Smooth muscle cell of the brain vasculature (primary cell): ENCODE measurements around the gene PRC1.
"Not testable (repeated sequence)": the region's sequence is repeated elsewhere in the genome, so short reads cannot be mapped to it uniquely, and the experiment has no call there.

Experiments
- DNase-seq: peaks from one replicate; pipeline ENCODE4 v3.0.0-alpha.2; 2012; ENCODE audit warnings: low read depth, low spot score

PRC1 gene

GRCh38 chr15:90994417-90995311 lies at the start of gene PRC1:
TSS of gene PRC1 (minus strand) at chr15:90994535. CDS start at chr15:90994417, 118 bp downstream.
- DNase-seq = peak; percentile 85

GRCh38 chr15:91043202-91043874 lies 49.0 kb upstream of the PRC1 start:
- no peak for DNase-seq

DNA sequence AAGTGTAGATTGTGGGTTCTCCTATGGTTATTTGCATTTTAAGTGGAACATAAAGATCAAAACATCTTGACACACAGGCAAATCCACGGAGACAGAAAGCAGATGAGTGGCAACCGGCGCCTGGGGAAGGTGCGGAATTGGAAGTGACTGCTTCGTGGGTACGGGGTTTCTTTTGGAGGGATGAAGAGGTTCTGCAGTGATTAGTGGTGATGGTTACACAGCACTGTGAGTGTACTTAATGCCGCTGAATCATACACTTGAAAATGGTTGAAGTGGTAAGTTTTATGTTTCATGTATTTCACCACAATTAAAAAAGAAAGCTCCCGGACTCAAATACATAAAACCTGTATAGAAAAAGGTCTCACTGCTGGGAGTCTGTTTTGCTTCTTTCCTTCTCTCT lies 46.5 kb upstream of the PRC1 start:
- DNase-seq = no peak

DNA sequence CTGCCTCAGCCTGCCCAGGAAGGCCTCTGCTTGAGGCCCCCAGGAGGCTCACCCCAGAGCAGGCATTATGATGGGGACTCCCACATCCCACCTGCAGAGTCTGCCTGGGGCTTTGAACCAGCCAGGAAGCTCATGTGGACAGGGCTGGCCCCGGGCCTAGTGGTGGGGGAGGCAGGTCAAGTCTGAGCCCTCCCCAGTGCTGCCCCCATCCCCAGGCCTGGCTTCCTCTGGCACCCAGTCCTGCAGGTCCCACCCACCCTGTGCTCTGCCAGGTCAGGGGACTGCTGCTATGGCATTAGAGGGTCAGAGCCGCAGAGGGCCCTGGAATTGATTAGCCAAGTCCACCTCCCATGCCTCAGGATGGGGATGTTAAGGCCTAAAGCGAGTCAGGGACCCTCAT lies 45.7 kb upstream of the PRC1 start:
- DNase-seq = no peak

GRCh38 chr15:91032919-91033803 lies 38.8 kb upstream of the PRC1 start:
- DNase-seq = no peak

GRCh38 chr15:91031796-91032195 lies 37.5 kb upstream of the PRC1 start:
- DNase-seq = no peak

DNA sequence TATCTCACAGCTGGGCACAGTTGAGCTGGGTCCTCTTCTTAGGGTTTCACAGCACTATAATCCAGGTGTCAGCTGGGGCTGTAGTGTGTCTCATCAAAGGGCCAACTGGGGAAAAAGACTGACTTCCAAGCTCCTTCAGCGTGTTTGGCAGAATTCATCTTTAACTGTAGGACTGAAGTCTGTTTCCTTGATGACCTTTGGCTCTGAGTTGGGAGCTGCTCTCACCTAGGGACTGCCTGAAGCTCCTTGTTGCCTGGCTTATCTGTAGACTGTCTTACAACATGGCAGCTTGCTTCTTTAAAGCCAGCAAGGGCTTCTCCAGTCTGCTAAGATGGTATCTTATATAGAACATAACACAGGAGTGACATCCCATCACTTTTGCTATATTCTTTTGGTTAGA lies 33.3 kb upstream of the PRC1 start:
- no peak for DNase-seq

- DNase-seq = no peak
Observed at GRCh38 chr15:91023720-91024119, 29.4 kb upstream of the PRC1 start.

GRCh38 chr15:91022832-91023129 lies 28.4 kb upstream of the PRC1 start:
- DNase-seq = no peak

DNA sequence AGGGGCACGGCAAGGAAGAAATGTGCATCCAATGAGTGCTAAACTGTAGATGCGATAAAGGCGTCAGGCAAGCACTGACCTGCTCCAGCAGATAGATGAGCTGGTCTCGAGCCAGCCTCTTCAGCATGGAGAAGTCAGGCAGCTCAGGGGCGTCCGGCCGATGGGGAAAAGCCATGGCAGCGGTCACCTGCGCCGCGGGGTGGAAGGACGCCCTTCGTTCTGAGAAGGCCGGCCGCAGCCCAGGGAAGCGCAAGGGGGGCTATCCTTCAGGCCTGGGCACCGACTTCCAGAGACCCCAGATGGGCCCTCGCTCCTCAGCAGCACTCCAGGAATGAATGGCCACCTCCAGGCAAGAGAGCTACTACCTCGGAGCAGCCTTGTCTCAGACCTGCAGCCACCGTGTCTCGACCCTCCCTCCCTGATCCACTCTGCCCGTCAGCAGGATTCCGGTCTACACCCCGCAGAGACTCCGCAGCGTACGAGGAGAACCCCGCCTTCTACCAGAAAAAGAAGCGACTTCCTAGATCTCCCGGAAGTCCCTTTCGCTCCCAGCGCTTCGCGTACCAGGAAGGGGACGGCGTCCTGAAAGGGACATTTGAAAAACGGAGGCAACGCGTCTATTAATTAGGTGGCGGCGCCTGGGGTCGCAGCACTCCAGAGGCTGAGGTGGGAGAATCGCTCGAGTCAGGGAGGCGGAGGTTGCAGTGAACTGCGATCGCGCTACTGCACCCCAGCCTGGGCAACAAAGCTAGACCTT lies 27.9 kb upstream of the PRC1 start, which contains the start of gene VPS33B:
VPS33B (minus strand) TSS at position 520 of the 757 bp plus-strand sequence; CDS start at position 175, 345 bp downstream.
- DNase-seq = peak; percentile 49

DNA sequence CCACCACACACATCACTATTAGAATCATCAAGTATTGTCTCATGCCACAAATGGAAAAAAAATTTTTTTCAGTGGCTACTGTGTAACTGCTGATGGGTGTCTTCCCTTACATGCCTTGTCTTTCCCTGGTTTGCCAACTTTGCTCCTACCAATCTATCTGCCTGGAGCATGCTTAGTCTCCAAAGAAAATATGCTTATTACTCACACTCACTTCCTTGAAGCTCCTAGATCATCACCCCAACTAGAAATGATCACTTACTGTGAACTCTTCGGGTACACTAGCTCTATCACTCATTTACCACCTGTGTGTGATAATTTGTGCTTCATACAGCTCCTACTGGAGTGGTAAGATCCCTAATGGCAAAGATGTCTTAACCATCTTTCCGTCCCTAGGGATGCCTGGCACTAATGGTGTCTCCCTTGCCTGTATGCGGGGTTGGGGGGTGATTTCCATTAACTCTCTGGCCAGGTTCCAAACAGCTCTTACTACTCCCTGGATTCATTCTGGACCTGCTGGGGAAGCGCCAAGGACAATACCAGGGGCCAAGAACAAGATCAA lies 27.3 kb upstream of the PRC1 start:
- DNase-seq = no peak

- DNase-seq = no peak
Observed at GRCh38 chr15:91018158-91018557, 23.8 kb upstream of the PRC1 start.

- DNase-seq = no peak
Observed at GRCh38 chr15:91017716-91018115, 23.4 kb upstream of the PRC1 start.

GRCh38 chr15:91013701-91014100 lies 19.4 kb upstream of the PRC1 start:
- not testable (repeated sequence) for DNase-seq

GRCh38 chr15:91007266-91007665 lies 12.9 kb upstream of the PRC1 start:
- DNase-seq = no peak

- no peak for DNase-seq
Observed at GRCh38 chr15:91001209-91001608, 6.9 kb upstream of the PRC1 start.

- DNase-seq = no peak
Observed at GRCh38 chr15:90998737-90999136, 4.4 kb upstream of the PRC1 start.

- no peak for DNase-seq
Observed at GRCh38 chr15:90994059-90994416, 297 bp downstream of the PRC1 start.

- no peak for DNase-seq
Observed at GRCh38 chr15:90991587-90992285, 2.6 kb downstream of the PRC1 start.

DNA sequence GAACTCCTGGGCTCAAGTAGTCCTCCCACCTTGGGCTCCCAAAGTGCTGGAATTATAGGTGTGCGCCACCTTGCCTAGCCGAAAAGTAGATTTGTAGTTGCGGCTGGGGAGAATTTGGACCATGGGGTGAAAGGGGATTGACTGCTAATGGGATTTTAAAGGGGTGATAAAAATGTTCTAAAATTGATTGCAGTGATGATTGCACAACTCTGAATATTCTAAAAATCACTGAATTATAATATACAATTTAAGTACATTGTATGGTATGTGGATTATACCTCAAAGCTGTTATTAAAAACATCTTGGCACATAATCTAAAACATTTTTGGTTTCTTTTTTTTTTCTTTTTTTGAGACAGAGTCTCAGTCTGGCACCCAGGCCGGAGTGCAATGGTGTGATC lies 3.9 kb downstream of the PRC1 start:
- DNase-seq = no peak
